ENCODE results near the gene ALPK1.

- TF ChIP-seq POLR2A (IDR thresholded peaks at IDR 0.05) (no peak), CTCF (IDR thresholded peaks at IDR 0.05) (no peak), EP300 (IDR thresholded peaks at IDR 0.05) (no peak)
Measured at GRCh38 chr4:112410804-112411203, 113.6 kb downstream of the ALPK1 start.
